Stimulated activated CD8-positive, alpha-beta memory T cell treated with anti-CD3 and anti-CD28 coated beads, Interleukin-15, amount 100 ng/mL, for 48 hours (primary cell): ENCODE data around the gene METTL16.
"Not testable (repeated sequence)": the region's sequence is repeated elsewhere in the genome, so short reads cannot be mapped to it uniquely, and the experiment has no call there.

Source experiments
- DNase-seq, 2 donors: peaks; one replicate each; pipeline ENCODE4 v3.0.0-alpha.2; 2020; ENCODE audit warnings: low read depth in 2 of 2

Gene METTL16

GRCh38 chr17:2511462-2512369, at the start of gene METTL16:
Gene METTL16, minus strand, starts transcription at chr17:2511888. Its CDS starts 9,557 bp downstream, at chr17:2502331.
- DNase-seq = peak; percentile 94 to 96

- DNase-seq = no peak
These were observed 49.0 kb upstream of the METTL16 start for GRCh38 chr17:2560658-2561057.

- DNase-seq = no peak
These were observed 40.2 kb upstream of the METTL16 start for GRCh38 chr17:2551928-2552327.

GRCh38 chr17:2551493-2551892, 39.8 kb upstream of the METTL16 start:
- DNase-seq = no peak

- no peak for DNase-seq
These were observed 37.9 kb upstream of the METTL16 start for GRCh38 chr17:2549392-2550211.

- DNase-seq = not testable (repeated sequence)
These were observed 36.3 kb upstream of the METTL16 start for GRCh38 chr17:2548026-2548425.

- no peak for DNase-seq
These were observed 35.5 kb upstream of the METTL16 start for GRCh38 chr17:2547176-2547575.

- DNase-seq = no peak
These were observed 33.7 kb upstream of the METTL16 start for GRCh38 chr17:2545393-2545792.

- no peak for DNase-seq
These were observed 30.8 kb upstream of the METTL16 start for GRCh38 chr17:2542456-2542855.

GRCh38 chr17:2542056-2542455, 30.4 kb upstream of the METTL16 start:
- DNase-seq = no peak

GRCh38 chr17:2537579-2537978, 25.9 kb upstream of the METTL16 start:
- not testable (repeated sequence) for DNase-seq

- no peak for DNase-seq
These were observed 20.5 kb upstream of the METTL16 start for GRCh38 chr17:2532146-2532720.

GRCh38 chr17:2531243-2531954, 19.7 kb upstream of the METTL16 start:
- peak; percentile 7 to 8 for DNase-seq

- not testable (repeated sequence) for DNase-seq
These were observed 10.2 kb upstream of the METTL16 start for GRCh38 chr17:2521775-2522410.

GRCh38 chr17:2521257-2521656, 9.6 kb upstream of the METTL16 start:
- no peak for DNase-seq

GRCh38 chr17:2517539-2517938, 5.9 kb upstream of the METTL16 start:
- DNase-seq = no peak

GRCh38 chr17:2511138-2511461, 588 bp downstream of the METTL16 start:
- DNase-seq = no peak

- DNase-seq = no peak
These were observed 1.1 kb downstream of the METTL16 start for GRCh38 chr17:2510559-2510958.

- DNase-seq = no peak
These were observed 3.7 kb downstream of the METTL16 start for GRCh38 chr17:2508035-2508434.

- not testable (repeated sequence) for DNase-seq
These were observed 4.7 kb downstream of the METTL16 start for GRCh38 chr17:2507015-2507414.

GRCh38 chr17:2503627-2504026, 8.1 kb downstream of the METTL16 start:
- DNase-seq = no peak
